Retina (tissue), 1 donor: ENCODE data around the gene CEACAM19.
"Not testable (repeated sequence)": the region's sequence is repeated elsewhere in the genome, so short reads cannot be mapped to it uniquely, and the experiment has no call there.

Source experiments
- DNase-seq: peaks from one replicate; pipeline ENCODE4 v3.0.0-alpha.2; 2016

The CEACAM19 gene

DNA sequence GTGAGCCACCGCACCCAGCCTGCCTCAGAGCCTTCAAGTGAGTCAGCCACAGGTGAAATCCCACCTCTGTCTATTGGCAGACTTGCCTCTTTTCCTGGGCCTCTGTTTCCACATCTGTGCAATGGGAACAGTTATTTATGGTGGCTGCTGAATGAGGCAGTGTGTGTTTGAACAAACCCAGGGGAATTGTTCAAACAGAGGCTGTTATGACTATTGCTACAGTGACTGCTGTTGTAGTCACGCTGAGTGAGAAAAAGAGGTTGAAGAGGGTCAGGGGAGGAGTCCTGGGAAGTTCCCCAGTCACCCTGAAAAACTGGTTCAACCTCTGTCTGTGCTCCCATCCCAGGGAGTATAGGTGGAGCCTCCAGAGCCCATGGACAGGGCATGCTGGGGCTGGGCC is at the start of gene CEACAM19:
TSS of gene CEACAM19 (plus strand) at position 83 of the 400 bp plus-strand sequence. CDS start 450 bp downstream, outside the sequence.
- no peak for DNase-seq

DNA sequence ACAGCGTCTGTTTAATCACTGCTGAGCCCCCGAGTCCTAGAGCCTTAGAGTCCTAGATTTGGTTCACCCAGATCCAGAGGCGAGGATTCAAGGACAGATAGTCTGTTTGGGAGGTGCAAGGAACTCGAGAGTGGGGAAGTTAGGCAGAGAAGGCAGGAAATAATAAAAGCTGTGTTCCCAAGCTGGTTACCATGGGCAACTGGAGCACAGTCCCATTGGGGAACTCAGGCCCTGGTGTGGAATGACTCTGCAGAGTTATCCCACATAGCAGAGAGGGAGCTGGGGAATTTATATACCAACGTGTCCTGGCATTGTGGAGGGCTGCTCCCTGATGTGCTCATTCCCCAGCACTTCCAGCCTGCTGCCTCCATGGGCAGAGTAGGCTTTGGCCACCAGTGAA is 48.2 kb upstream of the CEACAM19 start:
- no peak for DNase-seq

GRCh38 chr19:44623626-44624025 is 47.7 kb upstream of the CEACAM19 start:
- DNase-seq = no peak

- no peak for DNase-seq
These were observed 46.4 kb upstream of the CEACAM19 start for GRCh38 chr19:44624840-44625354.

DNA sequence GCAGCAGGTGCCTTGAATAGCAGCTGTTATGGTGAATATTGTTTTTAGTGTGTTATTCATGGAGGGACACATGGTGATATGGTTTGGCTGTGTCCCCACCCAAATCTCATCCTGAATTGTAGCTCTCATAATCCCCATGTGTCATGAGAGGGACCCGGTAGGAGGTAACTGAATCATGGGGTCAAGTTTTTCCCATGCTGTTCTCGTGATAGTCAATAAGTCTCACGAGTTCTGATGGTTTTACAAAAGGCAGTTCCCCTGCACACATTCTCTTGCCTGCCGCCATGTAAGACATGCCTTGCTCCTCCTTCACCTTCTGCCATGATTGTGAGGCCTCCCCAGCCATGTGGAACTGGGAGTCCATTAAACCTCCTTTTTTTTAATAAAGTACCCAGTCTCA is 45.6 kb upstream of the CEACAM19 start:
- not testable (repeated sequence) for DNase-seq

GRCh38 chr19:44626048-44626624 is 45.1 kb upstream of the CEACAM19 start:
- no peak for DNase-seq

- DNase-seq = no peak
These were observed 43.7 kb upstream of the CEACAM19 start for GRCh38 chr19:44627631-44628030.

GRCh38 chr19:44628793-44629192 is 42.5 kb upstream of the CEACAM19 start:
- DNase-seq = no peak

GRCh38 chr19:44631611-44632010 is 39.7 kb upstream of the CEACAM19 start:
- DNase-seq = not testable (repeated sequence)

- not testable (repeated sequence) for DNase-seq
These were observed 37.2 kb upstream of the CEACAM19 start for GRCh38 chr19:44634058-44634457.

DNA sequence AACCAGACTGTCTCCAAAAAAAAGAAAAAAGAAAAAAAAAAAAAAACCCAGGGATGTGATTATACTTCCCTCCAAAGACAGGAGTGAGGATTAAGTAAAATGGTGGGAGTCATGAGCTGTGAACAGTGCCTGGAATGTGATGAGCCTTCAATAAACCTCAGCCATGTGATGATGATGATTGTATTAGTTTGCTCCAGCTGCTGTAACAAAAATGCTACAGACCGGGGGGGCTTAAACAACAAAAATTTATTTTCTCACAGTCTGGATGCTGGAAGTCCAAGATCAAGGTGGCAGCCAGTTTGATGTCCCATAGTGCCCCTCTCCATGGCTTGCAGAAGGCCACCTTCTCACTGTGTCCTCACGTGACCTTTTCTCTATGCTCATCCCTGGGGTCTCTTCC is 36.5 kb upstream of the CEACAM19 start:
- no peak for DNase-seq

DNA sequence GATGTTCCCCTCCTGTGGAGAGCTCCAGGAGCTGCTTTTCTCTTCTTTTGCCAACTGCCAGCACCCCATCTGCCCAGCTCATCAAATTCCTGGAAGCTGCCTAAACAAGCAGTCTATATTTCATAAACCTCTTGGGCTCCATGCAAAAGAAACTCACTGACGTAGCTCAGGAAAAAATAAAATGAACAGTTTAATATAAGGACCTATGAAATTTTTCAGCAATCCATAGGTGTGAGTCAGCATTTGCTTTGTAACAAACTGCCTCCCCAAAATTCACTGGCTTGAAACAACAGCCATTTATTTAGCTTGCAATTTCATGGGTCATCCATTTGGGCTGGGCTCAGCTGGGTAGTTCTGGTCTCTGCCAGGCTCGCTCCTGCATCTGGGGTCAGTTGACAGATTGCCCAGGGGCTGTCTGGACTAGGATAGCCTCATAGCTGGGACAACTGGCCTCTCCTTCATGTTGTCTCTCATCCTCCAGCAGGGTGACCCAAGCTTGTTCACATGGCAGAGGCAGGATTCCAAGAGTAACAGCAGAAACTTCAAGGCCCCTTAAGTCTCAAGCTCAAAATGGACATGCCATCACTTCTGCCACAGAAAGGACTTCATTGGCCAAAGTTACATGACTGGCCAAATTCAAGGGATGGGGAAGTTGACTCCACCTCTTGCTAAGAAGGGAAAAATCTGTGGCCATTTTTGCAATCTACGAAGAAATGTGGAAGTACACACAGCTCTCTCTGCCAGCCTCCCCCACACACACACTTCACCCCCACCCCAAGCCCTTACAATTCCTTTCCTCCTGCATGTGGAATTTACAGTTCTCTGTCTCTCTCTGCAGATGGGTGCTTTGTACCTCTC is 35.5 kb upstream of the CEACAM19 start:
- no peak for DNase-seq

DNA sequence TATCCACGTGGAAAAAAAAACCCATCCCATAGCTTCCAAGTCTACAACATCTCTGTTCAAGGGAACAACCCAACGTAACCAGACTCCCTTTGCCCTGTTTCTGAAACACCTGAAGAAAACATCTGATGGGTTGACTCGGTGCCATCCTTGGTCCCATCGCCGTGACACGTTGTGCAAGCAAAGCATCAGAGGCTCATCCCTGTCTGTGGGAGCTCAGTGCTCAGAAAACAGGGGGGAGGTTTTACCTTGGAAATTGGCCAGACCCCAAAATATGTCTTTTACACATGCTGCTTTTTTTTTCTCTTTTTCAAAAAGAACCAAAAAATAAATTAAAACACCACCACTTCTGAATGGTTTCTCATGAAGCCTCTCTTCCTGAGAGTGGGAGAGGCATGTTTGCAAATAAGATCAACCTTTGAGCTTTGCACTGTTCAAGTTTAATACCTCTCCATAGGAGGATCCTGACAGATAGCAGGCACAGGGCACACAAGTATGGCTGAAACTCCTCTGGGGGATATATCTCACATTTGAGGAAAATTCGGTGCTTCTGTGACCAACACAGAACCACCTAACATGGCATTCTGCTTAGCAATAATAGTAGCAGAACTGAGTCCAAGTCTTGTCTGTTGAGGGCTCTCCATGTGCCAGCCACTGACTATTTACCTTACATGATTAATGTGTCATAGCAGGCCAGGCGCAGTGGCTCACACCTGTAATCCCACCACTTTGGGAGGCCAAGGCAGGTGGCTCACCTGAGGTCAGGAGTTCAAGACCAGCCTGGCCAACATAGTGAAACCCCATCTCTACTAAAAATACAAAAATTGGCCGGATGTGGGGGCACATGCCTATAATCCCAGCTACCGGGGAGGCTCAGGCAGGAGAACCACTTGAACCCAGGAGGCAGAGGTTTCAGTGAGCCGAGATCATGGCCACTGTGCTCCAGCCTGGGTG is 34.6 kb upstream of the CEACAM19 start:
- no peak for DNase-seq

DNA sequence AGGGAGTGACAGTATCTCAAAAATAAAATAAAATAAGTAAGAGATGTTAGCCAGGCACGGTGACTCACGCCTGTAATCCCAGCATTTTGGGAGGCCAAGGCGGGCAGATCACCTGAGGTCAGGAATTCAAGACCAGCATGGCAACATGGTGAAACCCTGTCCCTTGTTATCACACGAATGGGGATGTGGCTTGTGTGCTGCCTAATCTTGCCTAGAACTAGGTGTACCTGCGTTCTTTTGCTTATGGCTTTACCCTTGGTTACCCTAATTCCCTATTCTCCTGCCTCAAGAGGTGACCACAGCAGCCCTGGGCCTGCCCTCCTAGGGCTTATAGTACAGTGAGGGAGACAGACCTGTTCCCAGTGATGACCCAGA is 33.9 kb upstream of the CEACAM19 start:
- no peak for DNase-seq

DNA sequence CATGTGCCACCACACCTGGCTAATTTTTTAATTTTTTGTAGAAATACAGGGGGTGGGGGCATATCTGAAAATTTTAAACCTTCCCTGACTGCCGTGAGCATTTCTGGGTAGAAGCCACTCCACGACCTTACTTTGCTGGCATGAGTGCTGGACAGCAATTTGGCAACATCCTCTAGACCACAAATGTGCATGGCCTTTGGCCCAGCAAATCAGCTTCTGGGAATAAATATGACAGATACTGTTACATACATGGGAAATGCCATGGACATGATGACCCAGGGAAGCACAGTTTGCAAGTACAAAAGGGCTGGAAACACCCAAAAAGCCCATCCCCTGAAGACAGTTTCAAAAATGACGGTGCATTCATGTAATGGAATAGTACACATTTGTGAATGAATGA is 30.8 kb upstream of the CEACAM19 start:
- DNase-seq = no peak

DNA sequence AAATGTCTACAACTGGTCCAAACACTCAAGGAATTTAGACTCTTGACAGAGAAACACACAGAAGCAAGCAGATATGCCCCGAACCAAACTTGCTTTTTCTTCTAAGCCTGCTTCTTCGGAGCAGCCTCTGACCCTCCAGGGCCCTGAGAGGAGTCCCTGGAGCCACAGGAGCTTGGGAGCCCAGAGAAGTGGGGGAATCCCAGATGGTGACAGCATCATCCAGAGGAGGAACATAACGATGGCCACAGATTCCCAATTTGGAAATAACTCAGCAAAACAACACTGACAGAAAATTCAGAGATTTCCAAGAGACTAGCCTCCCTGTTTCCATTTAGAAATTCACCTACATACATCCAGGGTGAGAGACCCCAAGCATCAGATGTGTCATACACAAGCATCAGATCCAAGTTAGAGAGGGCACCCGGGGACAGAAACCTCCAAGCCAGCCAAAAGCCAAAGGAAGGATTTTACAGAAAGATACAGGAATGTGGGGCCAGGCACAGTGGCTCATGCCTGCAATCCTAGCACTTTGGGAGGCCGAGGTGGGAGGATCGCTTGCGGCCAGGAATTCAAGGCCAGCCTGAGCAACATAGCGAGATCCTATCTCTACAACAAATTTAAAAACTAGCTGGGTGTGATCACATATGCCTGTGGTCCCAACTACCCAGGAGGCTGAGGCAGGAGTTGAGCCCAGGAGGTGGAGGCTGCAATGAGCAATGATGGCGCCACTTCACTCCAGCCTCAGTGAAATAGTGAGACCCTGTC is 29.6 kb upstream of the CEACAM19 start:
- no peak for DNase-seq

DNA sequence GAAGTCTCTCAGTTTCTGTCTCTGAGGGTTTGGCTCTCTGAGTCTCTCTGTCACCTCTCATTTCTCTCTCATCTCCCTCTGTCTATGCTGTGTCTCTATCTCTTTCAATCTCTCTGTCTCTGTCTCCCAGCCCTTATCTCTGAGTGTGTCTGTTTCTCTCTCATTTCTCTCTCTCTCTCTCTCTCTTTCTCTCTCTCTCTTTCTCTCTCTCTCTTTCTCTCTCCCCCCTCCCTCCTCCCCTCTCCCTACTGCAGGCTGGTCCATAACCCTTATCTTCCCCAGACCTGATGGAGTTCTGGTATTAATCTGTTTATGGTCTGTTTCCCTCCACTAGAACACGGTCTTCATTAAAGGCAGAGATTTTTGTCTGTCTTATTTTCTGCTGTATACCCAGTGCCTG is 28.9 kb upstream of the CEACAM19 start:
- no peak for DNase-seq

DNA sequence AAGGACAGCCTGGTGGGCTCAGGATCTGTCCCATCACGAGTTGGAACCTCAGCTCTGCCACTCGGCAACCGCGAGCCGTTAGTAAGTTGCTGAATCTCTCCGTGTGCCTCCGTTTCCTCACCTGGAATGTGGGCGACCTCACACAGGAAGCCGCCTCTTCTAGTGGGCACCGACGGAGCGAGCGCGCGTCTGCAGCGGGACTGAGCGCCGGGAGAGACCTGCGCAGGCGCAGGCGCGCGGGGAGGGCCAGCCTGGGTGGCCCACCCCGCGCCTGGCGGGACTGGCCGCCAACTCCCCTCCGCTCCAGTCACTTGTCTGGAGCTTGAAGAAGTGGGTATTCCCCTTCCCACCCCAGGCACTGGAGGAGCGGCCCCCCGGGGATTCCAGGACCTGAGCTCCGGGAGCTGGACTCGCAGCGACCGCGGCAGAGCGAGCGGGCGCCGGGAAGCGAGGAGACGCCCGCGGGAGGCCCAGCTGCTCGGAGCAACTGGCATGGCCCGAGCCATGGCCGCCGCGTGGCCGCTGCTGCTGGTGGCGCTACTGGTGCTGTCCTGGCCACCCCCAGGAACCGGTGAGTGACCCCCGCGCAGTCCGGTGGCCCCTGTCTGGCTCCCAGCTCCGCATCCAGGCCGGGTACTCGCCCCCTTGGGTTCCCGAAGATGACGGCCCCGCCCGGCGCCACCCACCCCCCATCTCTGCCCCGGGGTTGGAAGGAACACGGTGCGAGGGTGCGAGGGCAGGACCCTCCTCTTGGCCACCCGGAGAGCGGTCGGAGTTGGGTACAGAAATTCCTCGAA is 27.5 kb upstream of the CEACAM19 start, which contains the start of gene PVR:
TSS of gene PVR (plus strand) at position 306 of the 797 bp plus-strand sequence. CDS start at position 493, 187 bp downstream.
- DNase-seq = peak; percentile 89

GRCh38 chr19:44644402-44645016 is 26.8 kb upstream of the CEACAM19 start:
- peak; percentile 75 for DNase-seq

DNA sequence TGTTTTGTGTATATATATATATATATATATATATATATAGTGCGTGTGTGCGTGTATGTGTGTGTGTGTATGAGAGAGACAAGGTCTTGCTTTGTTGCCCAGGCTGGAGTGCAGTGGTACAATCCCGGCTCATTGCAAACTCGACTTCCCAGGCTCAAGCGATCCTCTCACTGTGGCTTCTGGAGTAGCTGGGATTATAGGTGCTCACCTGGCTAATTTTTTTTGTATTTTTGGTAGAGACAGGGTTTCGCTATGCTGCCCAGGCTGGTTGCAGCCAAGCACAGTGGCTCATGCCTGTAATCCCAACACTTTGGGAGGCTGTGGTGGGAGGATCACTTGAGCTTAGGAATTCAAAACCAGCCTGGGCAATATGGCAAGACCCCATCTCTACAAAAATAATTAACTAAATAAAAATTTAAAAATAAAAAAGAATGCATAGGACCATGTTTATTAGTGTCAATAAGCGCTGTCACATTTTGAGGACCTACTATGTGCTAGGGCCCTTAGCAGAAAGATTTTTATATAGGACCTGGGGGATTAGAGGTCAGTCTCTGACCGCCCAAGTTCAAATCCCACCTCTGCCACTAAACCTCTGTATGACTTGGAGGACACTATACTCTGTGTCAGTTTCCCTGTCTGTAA is 25.8 kb upstream of the CEACAM19 start:
- DNase-seq = no peak
